HL-60/S4 treated with phorbol 12-myristate 13-acetate at 8.2 ng/mL for 4 days and 3 days (cell line): ENCODE measurements around the gene MEIS2.

ENCODE experiments used
- in situ Hi-C: fragments of 300-500 bp; cut with MboI; formaldehyde crosslinking; loops from 2 replicates; pipeline ENCODE4 v1.15.0; 2022; ENCODE audit warnings: low sequenced_read_pairs

MEIS2 gene

GRCh38 chr15:36966708-36967107 is 133.6 kb downstream of the MEIS2 start:
- in situ Hi-C loops = no loop called here

- in situ Hi-C loops = no loop called here
Measured at GRCh38 chr15:36965570-36966342, 134.6 kb downstream of the MEIS2 start.

DNA sequence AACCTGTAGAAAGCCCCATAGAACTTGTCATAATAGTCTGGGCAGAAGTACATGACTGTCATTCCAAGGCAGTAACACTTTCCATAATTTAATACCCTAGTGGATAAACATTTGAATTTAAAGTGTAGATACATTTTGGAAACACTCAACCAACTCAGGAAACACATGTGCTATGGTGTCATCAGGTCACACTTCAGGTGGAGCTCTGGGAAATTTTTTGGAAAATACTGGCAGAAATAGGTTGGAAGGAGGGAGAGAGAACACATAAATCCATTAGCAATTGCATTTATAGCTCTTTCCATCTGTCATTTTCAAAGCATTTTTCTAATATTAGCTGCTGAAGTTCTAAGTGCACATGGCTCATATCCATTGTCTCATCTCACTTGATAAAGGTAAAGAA is 135.7 kb downstream of the MEIS2 start:
- in situ Hi-C loops = no loop called here

DNA sequence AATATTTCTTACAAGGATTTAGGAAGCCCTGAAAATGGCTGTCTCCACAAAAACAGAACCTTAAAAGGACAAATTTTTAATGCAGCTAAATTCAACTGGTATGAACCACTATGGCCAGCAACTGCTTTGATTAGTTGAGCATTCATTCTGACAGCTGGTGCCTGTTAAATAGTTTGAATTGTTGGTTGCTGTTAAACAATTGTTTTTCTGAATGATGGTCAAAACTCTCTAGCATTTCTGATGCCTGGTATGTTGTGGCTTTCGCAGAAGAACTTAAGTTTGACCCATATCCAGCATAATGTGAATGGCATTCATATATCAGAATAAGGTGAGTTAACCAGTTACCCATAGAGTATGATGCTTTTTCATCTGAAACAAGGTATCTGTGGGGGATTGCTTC is 138.4 kb downstream of the MEIS2 start:
- in situ Hi-C loops = no loop called here

- in situ Hi-C loops = no loop called here
Measured at GRCh38 chr15:36960947-36961227, 139.5 kb downstream of the MEIS2 start.

- in situ Hi-C loops = no loop called here
Measured at GRCh38 chr15:36960179-36960946, 140.0 kb downstream of the MEIS2 start.

- in situ Hi-C loops = no loop called here
Measured at GRCh38 chr15:36959746-36960145, 140.6 kb downstream of the MEIS2 start.

DNA sequence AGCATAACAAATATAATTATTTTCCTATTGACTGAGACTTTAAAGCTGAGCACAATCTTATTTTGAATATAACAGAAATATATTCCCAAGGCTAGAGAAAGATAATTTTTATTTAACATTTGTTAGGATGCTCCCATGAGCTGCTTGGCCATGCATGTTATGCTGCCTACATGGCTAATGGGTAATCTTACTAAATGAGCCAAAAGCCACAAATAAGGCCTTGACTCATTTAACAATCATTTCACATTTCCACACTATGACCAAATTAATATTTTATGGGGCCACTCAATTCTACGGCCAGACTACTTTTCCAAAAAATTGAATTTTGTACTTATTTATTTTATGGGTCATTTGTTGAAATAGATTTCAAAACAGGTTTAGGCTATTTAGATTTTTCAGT is 141.7 kb downstream of the MEIS2 start:
- in situ Hi-C loops = no loop called here

GRCh38 chr15:36954486-36954885 is 145.9 kb downstream of the MEIS2 start:
- in situ Hi-C loops = no loop called here

DNA sequence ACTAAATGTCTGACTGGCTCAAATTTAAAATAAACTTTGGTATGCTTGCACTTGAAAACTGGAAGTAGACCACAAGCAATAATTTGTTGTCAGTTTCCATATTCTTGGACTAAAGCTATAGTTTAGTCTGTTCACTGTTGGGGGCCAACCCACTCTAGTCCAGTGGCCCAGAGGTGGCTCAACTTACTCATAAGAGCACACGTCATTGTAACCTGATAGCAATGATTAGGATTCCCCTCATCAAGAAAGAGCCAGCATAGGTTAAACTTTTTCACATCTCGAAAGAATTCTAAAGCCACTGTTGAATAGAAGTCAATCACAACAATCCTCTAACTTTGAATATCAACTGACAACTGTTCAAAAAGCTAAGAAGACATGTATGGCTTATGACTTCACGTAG is 147.0 kb downstream of the MEIS2 start:
- in situ Hi-C loops = no loop called here

GRCh38 chr15:36951731-36952247 is 148.6 kb downstream of the MEIS2 start:
- in situ Hi-C loops = no loop called here

DNA sequence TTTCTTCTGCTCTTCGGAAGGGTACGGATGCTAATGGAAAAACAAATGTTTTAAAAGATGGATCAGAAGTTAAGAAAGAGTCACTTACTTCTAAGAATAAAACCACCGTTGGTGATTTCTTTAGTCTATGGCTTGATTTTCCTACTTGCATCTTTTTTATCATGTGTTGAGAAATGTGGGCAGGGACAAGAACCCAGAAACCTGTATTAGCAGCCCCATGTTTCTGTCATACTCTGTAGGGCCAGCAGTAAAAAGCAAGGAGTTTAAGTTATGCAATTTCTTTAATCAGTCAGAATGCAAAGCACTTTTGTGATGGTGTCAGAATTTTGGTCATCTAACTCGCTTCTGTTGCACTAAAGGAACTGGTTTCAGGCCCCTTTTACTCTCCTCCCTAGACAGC is 150.0 kb downstream of the MEIS2 start:
- in situ Hi-C loops = no loop called here

- in situ Hi-C loops = no loop called here
Measured at GRCh38 chr15:36948982-36949381, 151.4 kb downstream of the MEIS2 start.

GRCh38 chr15:36947035-36947719 is 153.2 kb downstream of the MEIS2 start:
- in situ Hi-C loops = no loop called here

- in situ Hi-C loops = no loop called here
Measured at GRCh38 chr15:36944442-36944841, 155.9 kb downstream of the MEIS2 start.

DNA sequence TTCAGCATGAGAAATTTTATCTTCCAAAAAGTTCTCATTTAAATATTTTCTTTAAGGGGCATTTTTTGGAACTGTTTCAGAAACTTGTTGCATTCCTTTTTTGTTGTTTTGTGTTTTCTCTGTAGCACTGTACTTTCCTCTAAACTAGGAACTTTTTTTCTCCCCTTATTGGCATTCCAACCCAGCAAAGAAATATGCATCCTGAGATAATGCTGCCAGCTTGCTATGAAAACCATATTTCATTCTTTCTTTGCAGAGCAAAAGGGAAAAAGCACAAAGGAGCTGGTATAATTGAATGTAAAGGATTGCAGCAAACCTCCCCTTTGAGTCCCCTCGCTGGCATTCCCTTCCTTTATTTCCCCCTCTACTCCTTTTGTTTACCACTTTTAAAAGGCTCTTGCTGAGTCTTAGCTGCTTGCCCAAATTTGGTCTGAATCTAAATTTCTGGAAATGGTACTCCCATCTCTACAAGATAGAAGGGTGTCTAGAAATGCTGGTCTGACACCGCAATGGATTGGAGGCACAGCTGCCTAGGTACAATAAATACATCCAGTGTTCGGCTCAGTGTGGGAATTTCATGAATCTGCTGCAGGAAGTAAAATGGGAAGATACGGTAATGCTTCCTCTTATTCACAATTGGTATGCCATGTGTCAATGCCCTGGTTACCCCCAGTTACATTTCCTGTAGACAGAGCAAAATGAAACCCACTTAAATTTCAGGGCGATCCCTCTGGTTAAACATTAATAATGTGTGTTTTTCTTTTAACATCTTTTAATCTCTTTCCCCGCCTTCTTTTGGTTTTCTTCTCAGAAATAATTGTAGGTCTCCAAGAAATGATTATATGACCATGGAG is 156.6 kb downstream of the MEIS2 start:
- in situ Hi-C loops = no loop called here

GRCh38 chr15:36942248-36942827 is 158.0 kb downstream of the MEIS2 start:
- in situ Hi-C loops = no loop called here

- in situ Hi-C loops = no loop called here
Measured at GRCh38 chr15:36941798-36942197, 158.6 kb downstream of the MEIS2 start.

- in situ Hi-C loops = no loop called here
Measured at GRCh38 chr15:36940636-36941260, 159.6 kb downstream of the MEIS2 start.

- in situ Hi-C loops = no loop called here
Measured at GRCh38 chr15:36940219-36940618, 160.1 kb downstream of the MEIS2 start.
